NCI-H460 (cell line): Measurements from ENCODE around the gene FAM9C. TPM values are rescaled to one million over a fixed set of nuclear protein-coding genes. Genes with fewer than 3 reads are reported as not detected.
"Not testable (repeated sequence)": the region's sequence is repeated elsewhere in the genome, so short reads cannot be mapped to it uniquely, and the experiment has no call there.

Experiments
- DNase-seq: peaks from one replicate; pipeline ENCODE4 v3.0.0-alpha.2; 2016; ENCODE audit warnings: low read depth; ENCODE audit errors: extremely low read depth
- total RNA-seq: library from RNA; depleted of rRNA; stranded (reverse); fragments of >200 nt; shearing (Covaris generic); gene quantifications from 2 replicates; pipeline ENCODE4 v1.2.3, GENCODE V29; 2014

FAM9C gene
- total RNA-seq, 1 experiment from 2014 or later: not detected

- DNase-seq: no peak
These were observed 1.9 kb upstream of the FAM9C start for GRCh38 chrX:13046141-13046855.

- no peak for DNase-seq
These were observed 482 bp downstream of the FAM9C start for GRCh38 chrX:13043938-13044337.

GRCh38 chrX:13043138-13043537 lies 1.3 kb downstream of the FAM9C start:
- no peak for DNase-seq

- DNase-seq: no peak
These were observed 7.5 kb downstream of the FAM9C start for GRCh38 chrX:13036896-13037295.

- DNase-seq: no peak
These were observed 11.2 kb downstream of the FAM9C start for GRCh38 chrX:13033193-13033592.

- peak; percentile 25 for DNase-seq
These were observed 14.3 kb downstream of the FAM9C start for GRCh38 chrX:13029887-13030771.

- DNase-seq: no peak
These were observed 14.9 kb downstream of the FAM9C start for GRCh38 chrX:13029637-13029886.

GRCh38 chrX:13028871-13029636 lies 15.4 kb downstream of the FAM9C start:
- DNase-seq: peak; percentile 36

GRCh38 chrX:13026877-13027652 lies 17.4 kb downstream of the FAM9C start:
- DNase-seq: no peak

GRCh38 chrX:13024986-13025385 lies 19.4 kb downstream of the FAM9C start:
- no peak for DNase-seq

GRCh38 chrX:13023979-13024378 lies 20.4 kb downstream of the FAM9C start:
- no peak for DNase-seq

- DNase-seq: no peak
These were observed 20.9 kb downstream of the FAM9C start for GRCh38 chrX:13023567-13023966.

- DNase-seq: no peak
These were observed 21.5 kb downstream of the FAM9C start for GRCh38 chrX:13022926-13023325.

- DNase-seq: not testable (repeated sequence)
These were observed 27.7 kb downstream of the FAM9C start for GRCh38 chrX:13016731-13017130.

GRCh38 chrX:13015536-13016236 lies 28.7 kb downstream of the FAM9C start:
- no peak for DNase-seq

- DNase-seq: no peak
These were observed 30.0 kb downstream of the FAM9C start for GRCh38 chrX:13014111-13015096.

- DNase-seq: no peak
These were observed 30.9 kb downstream of the FAM9C start for GRCh38 chrX:13013363-13014110.

- DNase-seq: no peak
These were observed 33.9 kb downstream of the FAM9C start for GRCh38 chrX:13010546-13010945.
